Superior temporal gyrus (tissue), 1 donor: Measurements from ENCODE around the gene ASPSCR1.
A peak's percentile ranks its signal among the peaks of the same experiment; 100 is the strongest.

Experiments used
- DNase-seq: peaks from one replicate; pipeline ENCODE4 v3.0.0-alpha.2; 2016; ENCODE audit errors: extremely low spot score

The ASPSCR1 gene

DNA sequence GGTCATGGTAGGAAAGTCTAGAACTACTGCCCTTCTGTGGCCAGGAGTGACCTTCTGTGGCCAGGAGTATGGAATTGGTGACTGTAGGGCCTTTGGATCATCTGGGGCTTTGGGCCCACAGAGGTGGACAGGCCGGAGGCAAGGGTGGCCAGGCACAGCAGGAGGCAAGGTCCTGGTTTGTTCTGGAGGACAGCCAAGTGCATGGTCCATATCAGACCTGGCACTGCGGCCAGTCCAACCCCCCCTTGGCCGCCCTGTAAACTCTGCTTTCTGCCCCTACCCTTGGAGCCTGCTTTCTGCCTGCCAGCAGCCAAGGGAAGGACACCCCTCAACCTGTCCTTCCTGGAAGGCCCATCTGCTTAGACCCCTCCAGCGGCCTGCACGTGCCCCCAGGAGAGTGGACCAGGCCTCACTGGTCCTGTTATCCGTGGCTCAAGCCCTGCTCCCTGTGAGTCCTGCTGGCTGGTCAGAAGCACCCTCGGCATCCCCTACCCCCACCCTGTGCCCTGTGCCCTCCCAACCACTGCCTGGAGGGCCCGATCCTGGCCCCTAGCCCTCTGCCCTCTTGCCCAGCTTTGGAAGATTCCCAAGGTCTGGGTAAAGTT is 62.4 kb downstream of the ASPSCR1 start:
- no peak for DNase-seq

DNA sequence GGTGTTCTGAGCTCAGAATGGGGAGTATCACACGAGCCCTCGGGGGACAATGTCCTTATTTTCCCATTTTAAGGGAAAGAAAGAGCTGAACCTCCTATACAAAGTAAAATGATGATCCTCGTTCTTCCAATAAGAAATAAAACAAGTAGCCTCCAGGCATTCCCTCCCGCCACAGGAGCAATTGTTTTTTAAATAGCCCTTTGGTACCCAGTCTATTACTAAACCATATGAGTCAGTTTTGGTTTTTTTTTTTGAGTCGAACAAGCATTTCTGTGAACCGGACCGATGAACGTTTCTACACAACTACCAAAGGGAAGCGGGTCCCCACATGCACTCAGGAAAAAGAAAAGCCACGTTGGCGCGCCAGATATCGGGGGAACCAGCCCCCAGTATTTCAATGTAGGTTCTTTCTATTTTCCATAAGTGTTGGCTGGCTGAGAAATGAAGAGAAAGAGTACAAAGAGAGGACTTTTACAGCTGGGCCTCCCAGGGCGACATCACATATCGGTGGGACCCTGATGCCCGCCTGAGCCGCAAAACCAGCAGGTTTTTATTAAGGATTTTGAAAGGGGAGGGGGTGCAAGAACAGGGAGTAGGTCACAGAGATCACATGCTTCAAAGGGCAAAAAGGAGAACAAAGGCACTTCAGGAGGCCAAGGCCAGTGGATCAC is 63.9 kb downstream of the ASPSCR1 start:
- DNase-seq: no peak

DNA sequence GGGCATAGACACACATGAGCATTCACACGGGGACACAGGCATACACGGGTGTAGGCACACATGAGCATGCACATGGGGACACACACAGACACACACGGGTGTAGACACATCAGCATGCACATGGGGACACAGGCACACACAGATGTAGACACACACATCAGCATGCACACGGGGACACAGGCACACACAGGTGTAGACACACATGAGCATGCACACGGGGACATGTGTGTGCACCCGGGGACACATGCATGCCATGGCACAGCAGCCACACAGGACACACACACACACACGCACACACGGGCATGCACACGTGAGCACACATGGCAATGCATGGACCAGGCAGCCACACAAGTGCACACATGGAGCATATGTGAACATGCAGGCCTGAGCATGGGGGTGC is 65.2 kb downstream of the ASPSCR1 start:
- DNase-seq: no peak

DNA sequence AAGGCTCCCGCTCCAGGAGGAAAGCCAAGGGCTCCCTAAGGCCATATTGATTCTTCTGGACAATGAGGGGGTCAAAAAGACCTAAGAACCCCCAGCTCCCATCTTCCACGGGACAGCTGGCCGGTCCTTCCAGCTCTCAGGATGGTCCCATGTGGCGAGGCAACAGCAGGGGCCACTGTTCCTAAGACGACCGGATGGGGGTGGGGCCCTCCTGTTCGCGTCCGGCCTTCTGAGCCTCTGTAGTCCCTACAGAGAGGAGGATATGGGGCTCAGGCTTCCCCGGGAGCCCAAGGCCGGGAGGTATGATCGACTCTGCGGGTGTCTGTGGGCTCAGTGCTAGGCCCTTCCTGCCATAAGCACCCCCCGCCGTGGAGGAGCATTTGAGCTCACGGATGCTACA is 66.1 kb downstream of the ASPSCR1 start:
- no peak for DNase-seq

DNA sequence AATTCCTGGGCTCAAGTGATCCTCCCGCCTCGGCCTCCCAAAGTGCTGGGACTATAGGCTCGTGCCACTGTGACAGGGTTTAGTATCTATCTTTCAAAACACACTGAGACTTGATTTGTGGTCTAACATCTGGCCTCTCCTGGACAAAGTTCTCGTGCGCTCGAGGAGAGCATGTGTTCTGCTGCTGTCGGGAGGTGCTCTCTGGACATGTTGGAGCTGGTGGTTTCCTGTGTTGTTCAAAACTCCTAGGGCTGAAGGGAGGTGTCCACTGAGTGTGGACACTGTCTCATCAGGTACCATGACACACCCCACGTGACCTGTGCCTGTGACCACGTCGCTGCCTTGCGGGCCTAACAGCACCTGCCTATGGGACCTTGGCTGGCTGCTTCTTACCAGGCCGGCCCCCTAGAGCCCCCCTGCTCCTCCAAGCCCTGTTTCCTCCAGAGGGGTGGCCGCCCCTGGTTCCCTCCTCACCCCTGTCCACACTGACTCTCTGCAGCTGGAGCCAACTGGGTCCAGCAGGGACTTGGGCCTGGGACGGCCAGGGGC is 68.6 kb downstream of the ASPSCR1 start:
- no peak for DNase-seq

DNA sequence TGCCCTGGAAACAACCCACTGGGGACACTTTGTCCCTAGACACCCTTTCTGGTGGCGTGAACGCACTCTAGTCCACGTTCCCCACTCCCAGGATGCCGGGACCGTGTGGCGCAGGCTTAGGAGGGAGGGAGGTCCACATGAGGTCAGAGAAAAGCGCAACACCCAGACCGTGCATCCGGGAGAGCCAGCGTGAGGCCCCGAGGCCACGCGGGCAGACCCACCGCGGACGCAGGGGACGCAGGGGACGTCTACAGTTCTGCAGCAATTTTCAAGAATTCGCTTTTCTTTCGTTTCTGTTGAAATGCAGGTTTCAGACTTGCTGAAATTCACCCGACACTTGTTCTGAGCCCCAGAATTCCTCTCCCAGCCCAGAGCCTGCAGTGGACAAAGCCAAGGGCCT is 69.5 kb downstream of the ASPSCR1 start:
- DNase-seq: no peak

DNA sequence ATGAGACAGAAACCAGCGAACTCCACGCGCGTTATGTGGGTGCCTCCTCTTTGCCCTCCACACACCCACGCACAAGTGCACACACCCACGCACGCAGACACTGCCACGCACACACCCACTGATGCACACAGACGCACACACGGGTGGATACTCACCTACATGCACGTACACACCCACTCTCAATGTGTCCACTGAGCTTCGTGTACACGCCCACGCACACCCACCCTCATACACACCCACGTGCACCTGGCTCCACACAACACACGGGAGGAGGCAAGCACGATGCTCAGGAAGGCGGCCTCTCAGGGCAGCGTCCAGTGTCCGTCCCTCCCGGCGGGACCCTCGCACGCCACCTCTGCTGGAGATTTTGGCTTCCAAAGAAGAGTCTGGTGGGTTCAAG is 70.0 kb downstream of the ASPSCR1 start:
- no peak for DNase-seq

DNA sequence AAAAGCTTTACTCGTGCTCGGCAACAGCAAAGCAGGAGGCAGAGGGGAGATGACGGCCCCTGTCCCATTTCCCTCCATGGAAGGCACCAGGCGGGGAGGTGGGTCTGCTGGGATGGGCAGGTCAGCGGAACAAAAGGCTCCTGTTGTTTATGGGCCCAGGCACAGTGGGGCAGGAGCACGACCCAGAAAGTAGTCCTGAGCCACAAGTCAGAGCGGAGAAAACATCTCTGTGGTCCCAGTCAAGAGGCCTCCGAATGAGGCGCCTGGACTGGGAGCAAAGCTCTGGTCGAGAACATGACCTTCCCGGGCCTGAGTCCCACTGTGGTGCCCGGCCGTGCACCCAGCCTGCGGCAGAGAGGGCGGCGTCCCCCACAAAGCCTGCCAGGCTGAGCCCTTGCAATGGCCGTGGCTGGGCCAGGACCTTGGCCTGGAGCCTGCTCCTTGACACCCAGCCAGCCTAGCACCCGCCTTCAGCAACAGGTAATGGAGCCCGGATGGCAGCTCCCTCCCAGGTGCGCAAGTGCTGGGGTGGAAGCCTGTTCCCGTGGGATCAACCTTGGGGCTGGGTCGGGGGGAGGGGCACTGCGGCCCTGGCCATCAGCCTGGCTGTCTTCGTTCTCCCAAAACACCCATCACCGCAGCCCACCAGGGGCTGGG is 70.6 kb downstream of the ASPSCR1 start:
- DNase-seq: no peak

DNA sequence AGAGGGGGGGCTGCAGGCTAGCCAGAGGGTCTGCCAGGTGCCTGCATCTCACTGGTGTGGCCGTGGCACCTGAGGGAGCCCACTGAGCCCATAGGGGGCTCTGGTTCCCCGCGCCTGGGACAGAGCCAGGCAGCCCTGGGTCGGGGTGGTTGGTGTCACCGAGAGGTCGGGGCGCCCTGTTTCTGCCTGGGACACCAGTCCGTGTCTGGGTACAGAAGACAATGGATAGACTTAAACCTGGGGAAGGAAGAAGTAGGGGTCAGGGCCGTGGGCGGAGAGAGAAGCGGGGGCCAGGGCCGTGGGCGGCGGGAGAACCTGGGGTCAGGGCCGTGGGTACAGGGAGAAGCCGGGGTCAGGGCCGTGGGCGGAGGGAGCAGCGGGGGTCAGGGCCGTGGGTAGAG is 71.1 kb downstream of the ASPSCR1 start:
- no peak for DNase-seq

DNA sequence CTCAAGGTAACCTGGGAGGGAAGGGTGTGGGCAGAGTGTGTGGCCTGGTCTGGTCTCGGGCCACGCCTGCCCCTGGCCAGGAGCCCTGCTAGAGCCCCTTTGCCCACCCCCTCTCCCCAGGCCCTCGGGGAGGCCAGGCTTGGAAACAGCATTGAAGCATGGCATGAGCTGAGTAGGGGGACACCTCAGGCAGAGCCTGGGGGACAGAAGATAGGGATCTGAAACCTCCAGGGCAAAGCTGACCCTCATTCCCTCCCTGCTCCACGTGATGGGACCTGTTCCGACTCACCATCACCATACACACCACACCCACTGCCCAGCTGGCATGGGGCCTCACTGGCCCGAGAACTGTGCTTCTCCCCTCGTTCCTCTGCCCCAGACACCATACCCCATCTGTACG is 71.7 kb downstream of the ASPSCR1 start:
- no peak for DNase-seq

DNA sequence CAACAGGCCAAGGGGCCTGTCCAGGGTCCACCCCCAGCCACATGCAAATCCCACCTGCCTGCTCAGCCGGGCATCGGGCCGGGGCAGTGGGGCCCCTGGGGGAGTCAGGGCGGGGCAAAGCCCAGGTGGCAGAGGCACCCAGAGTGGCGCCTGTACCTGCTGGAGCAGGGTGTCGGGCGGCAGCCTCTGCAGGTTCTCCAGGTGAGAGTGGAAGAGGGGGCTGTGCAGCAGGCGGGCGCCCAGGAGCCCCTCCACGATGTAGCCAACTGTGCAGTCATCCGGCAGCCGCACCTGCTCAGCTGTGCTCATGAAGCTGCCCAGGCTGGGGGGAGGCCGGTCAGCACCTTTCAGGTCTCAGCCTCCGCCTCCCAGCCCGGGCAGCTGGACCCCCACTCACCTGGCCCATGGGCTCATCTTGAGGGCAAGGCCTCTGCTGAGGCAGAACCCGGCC is 72.1 kb downstream of the ASPSCR1 start:
- no peak for DNase-seq

DNA sequence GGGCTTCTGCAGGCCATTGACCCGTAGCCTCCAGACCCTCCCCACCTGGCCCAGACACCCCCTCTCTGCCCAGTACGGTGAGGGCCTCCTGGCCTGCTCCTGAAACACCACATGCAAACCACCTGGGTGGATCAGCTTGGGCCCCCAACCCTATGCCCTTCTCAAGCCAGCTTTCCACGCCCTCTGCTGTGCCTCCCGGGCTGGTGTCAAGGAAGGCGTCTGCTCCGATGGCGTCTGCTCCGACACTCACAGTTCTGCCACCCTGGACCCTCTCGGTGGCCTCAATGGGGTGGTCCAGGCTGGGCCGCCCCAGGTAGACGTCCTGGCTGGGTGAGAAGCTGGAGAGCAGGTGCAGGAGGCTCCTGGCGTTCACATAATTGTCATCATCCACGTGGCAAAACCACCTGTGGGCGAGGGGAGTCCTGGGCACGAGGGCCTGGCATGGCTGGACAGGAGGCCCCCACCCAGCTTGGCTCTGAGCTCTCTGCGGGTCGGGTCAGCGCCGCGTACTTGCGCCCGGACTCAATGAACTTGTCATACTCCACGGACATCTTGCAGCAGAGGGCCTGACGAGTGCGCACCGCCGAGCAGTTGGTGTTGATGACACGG is 72.8 kb downstream of the ASPSCR1 start:
- no peak for DNase-seq

DNA sequence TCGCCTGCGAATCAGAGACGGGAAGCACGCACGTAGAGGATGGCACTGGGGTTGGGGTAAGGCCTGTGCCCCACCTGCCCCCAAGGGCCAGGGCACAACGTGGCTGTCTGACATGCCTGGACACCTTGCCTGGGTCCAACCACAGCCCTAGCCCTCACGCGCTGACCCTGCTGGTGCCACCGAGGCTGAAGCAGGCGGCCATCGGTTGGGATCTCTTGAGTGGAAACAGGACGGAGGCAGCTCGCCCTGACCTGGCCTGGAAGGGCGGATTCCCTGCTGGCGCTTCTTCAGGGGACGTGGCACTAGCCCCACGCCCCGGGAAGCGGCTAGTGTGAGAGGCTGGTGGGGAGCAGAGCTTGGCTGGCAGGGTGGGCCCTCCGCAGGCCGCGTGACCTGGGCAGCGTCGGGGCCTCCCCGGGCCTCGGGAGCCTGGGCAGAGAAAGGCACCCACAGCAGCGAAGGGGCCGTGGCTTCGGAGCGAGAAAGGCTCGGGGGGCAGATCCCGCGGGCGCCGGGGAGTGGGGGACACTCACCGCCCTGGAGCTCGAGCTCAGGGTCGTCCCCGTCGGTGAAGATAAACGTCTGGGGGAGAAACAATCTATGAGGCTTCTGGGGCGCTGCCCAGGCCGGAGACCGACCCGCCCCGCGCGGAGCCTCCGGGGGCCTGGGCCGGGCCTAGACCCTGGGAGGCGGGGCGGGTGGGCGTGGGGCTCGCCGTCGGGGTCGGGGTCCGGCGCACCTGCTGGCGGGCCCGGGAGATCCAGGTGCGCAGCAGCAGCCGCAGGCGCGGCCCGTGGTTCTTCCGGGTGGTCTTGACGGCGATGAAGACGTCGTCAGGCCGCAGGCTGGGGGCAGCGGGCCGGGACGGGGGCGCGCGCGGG is 73.6 kb downstream of the ASPSCR1 start:
- no peak for DNase-seq

DNA sequence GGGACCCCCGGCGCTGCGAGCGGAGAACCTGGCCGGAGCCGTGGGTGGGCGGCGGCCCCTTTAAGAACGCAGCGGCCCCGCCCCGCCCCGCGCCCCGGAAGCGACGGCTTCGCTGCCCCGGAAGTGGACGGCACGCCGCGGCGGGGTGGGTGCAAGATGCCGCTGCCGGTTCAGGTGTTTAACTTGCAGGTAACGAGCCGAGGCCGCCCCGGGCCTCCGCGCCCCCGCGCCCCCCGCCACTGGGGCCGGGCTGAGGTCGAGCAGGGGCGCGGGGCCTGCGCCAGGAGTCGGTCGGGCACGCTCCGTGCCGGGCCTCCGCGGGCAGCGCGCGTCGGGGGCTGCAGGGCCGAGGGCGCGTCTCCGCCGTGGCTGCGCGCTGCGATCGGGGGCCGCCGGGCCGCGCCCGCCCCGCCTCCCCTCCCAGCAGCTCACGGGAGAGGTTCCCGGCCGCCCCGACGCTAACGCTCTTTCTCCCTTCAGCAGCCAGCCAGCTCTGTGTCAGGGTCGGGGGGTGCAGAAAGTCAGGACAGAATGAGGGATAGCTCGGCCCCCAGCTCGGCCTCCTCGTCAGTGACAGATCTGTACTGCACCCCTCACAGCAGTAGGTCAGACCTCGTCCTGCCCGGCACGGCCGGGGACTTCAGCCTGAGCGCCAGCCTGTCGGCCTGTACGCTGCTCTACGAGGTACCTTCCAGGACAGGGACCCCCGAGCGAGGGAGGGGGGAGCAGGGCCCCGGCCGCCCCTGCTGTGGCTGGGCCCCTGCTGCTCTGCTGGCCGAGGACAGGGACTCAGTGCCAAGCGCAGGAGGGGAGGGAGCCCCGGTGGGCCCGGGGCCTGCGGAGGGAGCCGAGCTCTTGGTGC is 74.6 kb downstream of the ASPSCR1 start, which contains the start of the genes GPS1 and RFNG:
Gene GPS1 (plus strand): TSS at position 123 of the 862 bp plus-strand sequence. CDS start 34 bp downstream, at position 157.
Gene RFNG (minus strand): TSS at position 36 of the 862 bp plus-strand sequence. CDS start 45 bp downstream, outside the sequence.
- DNase-seq: peak; percentile 61

DNA sequence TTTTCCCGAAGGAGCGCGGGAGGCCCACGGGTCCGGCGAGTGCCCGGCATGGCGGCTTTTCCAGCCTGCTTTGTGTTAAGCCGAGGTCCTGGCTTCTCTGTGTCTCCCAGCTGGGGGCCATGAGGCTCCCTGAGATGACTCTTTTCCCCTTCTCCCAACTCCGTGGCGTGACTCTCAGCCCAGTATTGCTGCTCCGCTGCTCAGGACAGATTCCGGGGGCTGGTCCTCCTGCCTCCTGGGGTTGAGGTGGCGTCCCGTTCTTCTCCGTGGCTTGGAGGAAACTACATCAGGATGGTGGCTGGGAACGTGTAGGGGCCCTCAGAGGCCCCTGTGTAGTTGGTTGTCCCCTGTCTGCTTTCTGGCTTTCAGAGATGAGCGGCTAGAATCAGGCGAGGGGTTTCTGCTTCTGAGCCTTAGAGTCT is 75.2 kb downstream of the ASPSCR1 start:
- DNase-seq: no peak

DNA sequence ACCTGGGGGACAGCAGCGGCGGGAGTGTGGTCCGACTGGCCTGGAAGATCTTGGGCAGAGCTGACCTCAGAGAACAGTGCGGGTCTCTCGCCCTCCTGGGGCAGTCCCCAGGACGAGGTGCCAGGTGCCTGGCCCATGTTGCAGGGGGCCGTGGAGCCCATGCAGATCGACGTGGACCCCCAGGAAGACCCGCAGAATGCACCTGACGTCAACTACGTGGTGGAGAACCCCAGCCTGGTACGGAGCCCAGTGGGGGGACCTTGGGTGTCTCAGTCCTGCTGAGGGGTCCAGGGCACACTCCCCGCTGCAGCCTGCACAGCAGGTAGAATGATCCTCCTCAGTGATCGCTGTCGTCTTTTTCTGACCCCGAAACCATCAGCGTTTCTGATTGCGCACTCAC is 75.7 kb downstream of the ASPSCR1 start:
- DNase-seq: no peak

DNA sequence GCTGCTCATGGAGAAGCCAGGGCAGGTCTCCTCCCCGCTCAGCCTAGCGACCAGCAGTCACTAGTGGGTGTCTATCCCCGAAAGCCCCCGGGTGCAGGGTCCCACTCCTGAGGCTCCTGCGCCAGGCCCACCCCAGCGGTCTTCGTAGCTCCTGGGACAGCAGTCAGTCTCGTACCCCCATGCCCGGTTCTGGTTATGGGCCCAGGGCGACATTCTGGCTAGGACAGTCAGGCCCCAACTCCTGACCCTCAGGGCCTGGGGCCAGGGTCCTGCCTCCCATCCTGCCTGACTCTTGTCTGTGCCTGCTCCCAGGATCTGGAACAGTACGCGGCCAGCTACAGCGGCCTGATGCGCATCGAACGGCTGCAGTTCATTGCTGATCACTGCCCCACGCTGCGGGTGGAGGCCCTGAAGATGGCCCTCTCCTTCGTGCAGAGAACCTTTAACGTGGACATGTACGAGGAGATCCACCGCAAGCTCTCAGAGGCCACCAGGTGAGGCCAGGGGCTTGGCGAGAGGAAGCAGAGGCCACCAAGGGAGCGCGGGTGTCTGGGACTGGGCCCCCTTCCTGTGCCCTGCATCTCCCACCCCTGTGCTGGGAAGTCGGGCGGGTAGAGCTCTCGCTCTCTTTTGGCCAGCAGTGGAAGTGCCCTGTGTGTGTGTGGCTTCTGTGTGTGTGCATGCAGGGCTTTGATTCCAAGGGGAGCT is 76.3 kb downstream of the ASPSCR1 start:
- DNase-seq: no peak

DNA sequence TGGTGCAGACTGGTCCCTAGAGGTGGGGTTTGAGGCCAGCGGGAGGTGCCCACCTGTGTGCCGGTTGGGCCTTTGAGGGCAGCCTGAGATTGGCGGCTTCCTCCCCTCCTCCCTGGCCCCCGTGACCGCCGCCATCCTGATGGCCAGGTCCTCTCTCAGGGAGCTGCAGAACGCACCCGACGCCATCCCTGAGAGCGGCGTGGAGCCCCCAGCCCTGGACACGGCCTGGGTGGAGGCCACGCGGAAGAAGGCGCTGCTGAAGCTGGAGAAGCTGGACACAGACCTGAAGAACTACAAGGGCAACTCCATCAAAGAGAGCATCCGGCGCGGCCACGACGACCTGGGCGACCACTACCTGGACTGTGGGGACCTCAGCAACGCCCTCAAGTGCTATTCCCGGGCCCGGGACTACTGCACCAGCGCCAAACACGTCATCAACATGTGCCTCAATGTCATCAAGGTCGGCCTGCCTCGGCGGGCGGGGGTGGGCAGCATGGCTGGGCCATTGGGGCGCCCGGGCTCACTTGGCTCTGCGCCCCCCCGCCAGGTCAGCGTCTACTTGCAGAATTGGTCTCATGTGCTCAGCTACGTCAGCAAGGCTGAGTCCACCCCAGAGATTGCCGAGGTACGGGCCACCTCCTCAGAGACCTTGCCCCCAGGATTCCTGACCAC is 77.1 kb downstream of the ASPSCR1 start:
- DNase-seq: no peak
